ENCODE results near the gene MMP10. TPM values are rescaled to one million over a fixed set of nuclear protein-coding genes. Genes with fewer than 3 reads are reported as not detected.

MMP10 gene
- total RNA-seq, 1 donor = 3.6 TPM

- DNase-seq (ENCODE audit: low read depth) = peak; percentile 63
- H3K4me3 ChIP-seq (ENCODE audit: low read depth, low read length) = no peak overlapping the region
- peak; percentile 76 for TF ChIP-seq CTCF (IDR thresholded peaks at IDR 0.05; ENCODE audit: insufficient read depth, low read length)
These were observed 30.7 kb upstream of the MMP10 start for GRCh38 chr11:102810950-102811660.

GRCh38 chr11:102809971-102810370 lies 29.5 kb upstream of the MMP10 start:
- no peak for TF ChIP-seq CTCF (IDR thresholded peaks at IDR 0.05; ENCODE audit: insufficient read depth, low read length)
- no peak for DNase-seq (ENCODE audit: low read depth)
- H3K4me3 ChIP-seq (ENCODE audit: low read depth, low read length) = no peak overlapping the region

GRCh38 chr11:102807921-102808320 lies 27.5 kb upstream of the MMP10 start:
- TF ChIP-seq CTCF (IDR thresholded peaks at IDR 0.05; ENCODE audit: insufficient read depth, low read length) = peak; percentile 30
- DNase-seq (ENCODE audit: low read depth) = no peak
- H3K4me3 ChIP-seq (ENCODE audit: low read depth, low read length) = no peak overlapping the region

DNA sequence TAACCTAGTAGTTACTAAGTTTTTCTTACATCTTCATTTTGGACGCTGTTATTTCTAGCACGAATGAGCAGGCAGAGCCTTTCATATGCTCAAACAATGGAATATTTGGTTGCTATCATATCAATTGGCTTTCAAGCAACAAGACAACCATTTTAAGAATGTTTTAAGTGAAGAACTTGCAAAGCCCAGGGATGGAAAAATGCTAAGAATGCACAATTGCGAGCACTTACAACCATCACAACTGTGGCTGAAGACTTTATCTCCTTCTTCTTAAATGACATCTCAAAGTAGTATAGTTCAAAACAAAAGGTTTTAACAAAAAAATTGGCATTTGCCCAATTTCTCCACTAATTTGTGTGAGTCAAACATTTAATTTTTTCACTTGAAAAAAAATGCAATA lies 25.9 kb upstream of the MMP10 start:
- peak; percentile 92 for DNase-seq (ENCODE audit: low read depth)
- no peak overlapping the region for H3K4me3 ChIP-seq (ENCODE audit: low read depth, low read length)
- TF ChIP-seq CTCF (IDR thresholded peaks at IDR 0.05; ENCODE audit: insufficient read depth, low read length) = no peak

DNA sequence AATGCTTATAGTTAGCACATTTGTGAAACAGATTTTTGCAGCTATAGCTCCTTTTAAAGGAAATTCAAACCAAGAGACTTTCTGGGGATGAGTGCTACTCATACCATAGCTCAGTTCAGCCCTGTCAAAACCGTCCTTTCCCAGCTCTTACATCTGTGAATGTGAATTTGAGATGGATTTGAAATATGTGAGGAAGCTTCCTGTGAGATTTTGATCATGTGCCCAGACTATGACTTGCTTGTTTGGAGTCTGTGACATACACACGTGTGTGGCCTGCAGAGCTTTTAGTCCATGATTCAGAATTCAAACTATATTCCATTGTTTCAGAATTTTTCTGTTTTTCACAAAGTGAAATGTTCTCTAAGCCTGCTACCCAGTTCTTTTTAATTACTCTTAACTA lies 21.9 kb upstream of the MMP10 start:
- peak; percentile 94 for DNase-seq (ENCODE audit: low read depth)
- TF ChIP-seq CTCF (IDR thresholded peaks at IDR 0.05; ENCODE audit: insufficient read depth, low read length) = no peak
- H3K4me3 ChIP-seq (ENCODE audit: low read depth, low read length) = no peak overlapping the region

- peak; percentile 65 for DNase-seq (ENCODE audit: low read depth)
- no peak overlapping the region for H3K4me3 ChIP-seq (ENCODE audit: low read depth, low read length)
- TF ChIP-seq CTCF (IDR thresholded peaks at IDR 0.05; ENCODE audit: insufficient read depth, low read length) = no peak
These were observed 20.3 kb upstream of the MMP10 start for GRCh38 chr11:102800767-102801166.
